GM12864 (cell line): Measurements from ENCODE around the gene PTCD3.

ENCODE experiments used
- DNase-seq: peaks from one replicate; pipeline ENCODE4 v3.0.0-alpha.2; 2011; ENCODE audit warnings: low read depth
- H3K4me3 ChIP-seq: 2 replicates; pipeline ENCODE4 v1.5.1; 2011; ENCODE audit warnings: mild to moderate bottlenecking, low read depth, low read length, control low read depth
- CTCF ChIP-seq: IDR thresholded peaks from 2 replicates; pipeline ENCODE4 v1.5.1; 2011; ENCODE audit warnings: low read depth, mild to moderate bottlenecking, moderate library complexity, low read length, control low read depth, inconsistent platforms; ENCODE audit errors: missing control alignments

The PTCD3 gene

DNA sequence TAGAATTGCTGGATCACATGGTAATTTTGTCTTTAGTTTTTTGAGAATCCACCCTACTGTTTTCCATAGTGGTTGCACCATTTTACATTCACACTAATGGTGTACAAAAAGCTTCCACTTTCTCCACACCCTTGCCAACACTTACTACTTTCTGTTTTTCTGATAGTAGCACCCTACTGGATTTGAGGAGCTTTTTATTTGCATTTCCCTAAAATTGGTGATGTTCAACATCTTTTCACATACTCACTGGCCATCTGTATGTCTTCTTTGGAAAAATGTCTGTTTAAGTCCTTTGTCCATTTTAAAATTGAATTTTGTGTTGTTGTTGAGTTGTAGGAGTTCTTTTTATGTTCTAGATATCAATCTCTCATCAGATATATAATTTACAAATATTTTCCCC, 3.9 kb upstream of the PTCD3 start:
- DNase-seq, result no peak
- H3K4me3 ChIP-seq, result no peak overlapping the region
- no peak for TF ChIP-seq CTCF

DNA sequence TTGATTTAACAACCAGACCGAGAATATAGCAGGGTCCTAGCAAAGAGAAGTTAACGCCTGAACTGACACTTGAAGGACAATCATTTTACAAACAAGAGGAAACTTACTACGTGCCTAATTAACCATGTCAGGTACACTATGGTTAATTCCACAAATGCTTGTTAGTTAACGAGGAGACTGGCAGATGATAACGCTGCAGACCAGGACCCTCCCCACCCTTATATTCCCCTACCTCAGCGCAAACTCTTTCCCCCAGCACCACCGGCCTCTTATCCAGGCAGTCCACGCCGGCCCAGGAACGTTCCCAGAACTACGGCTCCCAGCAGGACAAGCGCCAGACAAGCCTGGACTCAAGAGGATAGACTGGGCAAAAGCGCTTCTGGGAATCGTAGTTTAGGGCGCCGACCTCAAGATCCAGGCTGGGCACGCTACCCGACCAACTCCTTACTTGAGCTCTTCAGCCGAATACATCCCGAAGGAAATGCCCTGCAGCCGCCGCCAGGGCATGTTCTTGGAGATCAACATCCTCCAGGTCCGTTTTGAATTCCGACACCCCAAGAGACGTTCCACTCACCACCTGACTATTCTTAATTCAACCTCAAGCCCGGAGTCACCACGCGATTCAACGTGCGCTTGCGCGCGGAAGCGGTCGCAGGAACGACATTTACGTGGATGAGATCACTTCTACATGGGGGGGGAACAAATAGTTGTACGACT, 625 bp upstream of the PTCD3 start, which contains the start of gene POLR1A:
Gene POLR1A, minus strand, starts transcription at position 635 of the 717 bp plus-strand sequence. Its CDS starts 110 bp downstream, at position 525.
- TF ChIP-seq CTCF, result peak; percentile 11
- peak; percentile 82 for DNase-seq
- peak within 1 kb of the TSS; percentile 86 for H3K4me3 ChIP-seq

GRCh38 chr2:86107031-86107430, 996 bp downstream of the PTCD3 start:
- DNase-seq, result no peak
- no peak for TF ChIP-seq CTCF
- H3K4me3 ChIP-seq, result peak overlapping the region; percentile 86

GRCh38 chr2:86118130-86118529, 12.1 kb downstream of the PTCD3 start:
- no peak for DNase-seq
- TF ChIP-seq CTCF, result no peak
- H3K4me3 ChIP-seq, result no peak overlapping the region

- no peak overlapping the region for H3K4me3 ChIP-seq
- no peak for TF ChIP-seq CTCF
- DNase-seq, result no peak
These were observed 17.4 kb downstream of the PTCD3 start for GRCh38 chr2:86123328-86123925.

GRCh38 chr2:86124683-86125082, 18.6 kb downstream of the PTCD3 start:
- TF ChIP-seq CTCF, result no peak
- no peak overlapping the region for H3K4me3 ChIP-seq
- no peak for DNase-seq
